H9 (cell line): ENCODE measurements around the gene NEGR1. TPM values are rescaled to one million over a fixed set of nuclear protein-coding genes. Genes with fewer than 3 reads are reported as not detected.

Source experiments
- DNase-seq: peaks from one replicate; pipeline ENCODE4 v3.0.0-alpha.2; 2017
- H2AFZ ChIP-seq: one replicate; pipeline ENCODE4 v1.6.1; 2013; ENCODE audit warnings: mild to moderate bottlenecking, low read length, control low read depth, moderate library complexity
- H2AK5ac ChIP-seq: 2 replicates; pipeline ENCODE4 v1.6.1; 2013; ENCODE audit warnings: low read length, control low read depth, mixed read lengths; ENCODE audit not compliant: insufficient read length
- H2BK120ac ChIP-seq: one replicate; pipeline ENCODE4 v1.6.1; 2013; ENCODE audit warnings: low read depth, mild to moderate bottlenecking, low read length, control low read depth, inconsistent platforms; ENCODE audit not compliant: poor library complexity, severe bottlenecking
- H2BK12ac ChIP-seq: 2 replicates; pipeline ENCODE4 v1.6.1; 2013; ENCODE audit warnings: low read length, control low read depth, mixed read lengths, low read depth; ENCODE audit not compliant: insufficient read length
- H2BK15ac ChIP-seq: 2 replicates; pipeline ENCODE4 v1.6.1; 2013; ENCODE audit warnings: low read depth, low read length, control low read depth
- H2BK20ac ChIP-seq: one replicate; pipeline ENCODE4 v1.6.1; 2013; ENCODE audit warnings: low read depth, mild to moderate bottlenecking, low read length, control low read depth, inconsistent platforms; ENCODE audit not compliant: poor library complexity, severe bottlenecking
- H2BK5ac ChIP-seq: 2 replicates; pipeline ENCODE4 v1.6.1; 2013; ENCODE audit warnings: low read length, control low read depth, mixed read lengths; ENCODE audit not compliant: insufficient read length
- H3K14ac ChIP-seq: 2 replicates; pipeline ENCODE4 v1.6.1; 2013; ENCODE audit warnings: low read length, control low read depth; ENCODE audit not compliant: insufficient read depth
- H3K18ac ChIP-seq: 2 replicates; pipeline ENCODE4 v1.6.1; 2013; ENCODE audit warnings: low read depth, mild to moderate bottlenecking, mixed read lengths, low read length, control low read depth; ENCODE audit not compliant: insufficient read length
- H3K23ac ChIP-seq: 2 replicates; pipeline ENCODE4 v1.6.1; 2013; ENCODE audit warnings: low read length, control low read depth, mixed read lengths, low read depth; ENCODE audit not compliant: insufficient read length
- H3K23me2 ChIP-seq: 2 replicates; pipeline ENCODE4 v1.6.1; 2013; ENCODE audit warnings: low read depth, mild to moderate bottlenecking, mixed read lengths, low read length, control low read depth; ENCODE audit not compliant: insufficient read length, poor library complexity, severe bottlenecking
- H3K27ac ChIP-seq: 2 replicates; pipeline ENCODE4 v1.5.1; 2013; ENCODE audit warnings: low read length, control low read depth, mixed read lengths, low read depth; ENCODE audit not compliant: insufficient read length
- H3K27me3 ChIP-seq: 2 replicates; pipeline ENCODE4 v1.6.1; 2013; ENCODE audit warnings: low read length, control low read depth, inconsistent platforms; ENCODE audit not compliant: insufficient read depth
- H3K4ac ChIP-seq: 2 replicates; pipeline ENCODE4 v1.6.1; 2013; ENCODE audit warnings: low read depth, mild to moderate bottlenecking, control low read depth, inconsistent platforms, low read length, moderate library complexity
- H3K4me1 ChIP-seq: 2 replicates; pipeline ENCODE4 v1.6.1; 2013; ENCODE audit warnings: low read length, control low read depth, inconsistent platforms; ENCODE audit not compliant: insufficient read depth
- H3K4me2 ChIP-seq: 2 replicates; pipeline ENCODE4 v1.6.1; 2013; ENCODE audit warnings: low read length, control low read depth, mixed read lengths; ENCODE audit not compliant: insufficient read length, insufficient read depth
- H3K56ac ChIP-seq: 2 replicates; pipeline ENCODE4 v1.6.1; 2013; ENCODE audit warnings: low read depth, mild to moderate bottlenecking, mixed read lengths, low read length, control low read depth; ENCODE audit not compliant: insufficient read length
- H3K79me1 ChIP-seq: 2 replicates; pipeline ENCODE4 v1.6.1; 2013; ENCODE audit warnings: low read depth, mild to moderate bottlenecking, moderate library complexity, low read length, control low read depth, inconsistent platforms; ENCODE audit not compliant: insufficient read depth, poor library complexity, severe bottlenecking
- H3K79me2 ChIP-seq: 2 replicates; pipeline ENCODE4 v1.6.1; 2013; ENCODE audit warnings: low read length, control low read depth, inconsistent platforms; ENCODE audit not compliant: insufficient read depth
- H3K9ac ChIP-seq: 2 replicates; pipeline ENCODE4 v1.6.1; 2013; ENCODE audit warnings: low read length, control low read depth, mixed read lengths; ENCODE audit not compliant: insufficient read length; ENCODE audit errors: extremely low read depth
- H3K9me3 ChIP-seq: one replicate; pipeline ENCODE4 v1.6.1; 2013; ENCODE audit warnings: low read depth, low read length, inconsistent platforms; ENCODE audit not compliant: control insufficient read depth
- H3T11ph ChIP-seq: one replicate; pipeline ENCODE4 v1.6.1; 2013; ENCODE audit warnings: mild to moderate bottlenecking, low read length, control low read depth, inconsistent platforms
- H4K20me1 ChIP-seq: one replicate; pipeline ENCODE4 v1.6.1; 2013; ENCODE audit not compliant: control insufficient read depth, insufficient read length, insufficient read depth
- H4K5ac ChIP-seq: 2 replicates; pipeline ENCODE4 v1.6.1; 2013; ENCODE audit warnings: low read depth, mild to moderate bottlenecking, mixed read lengths, low read length, control low read depth; ENCODE audit not compliant: insufficient read length
- H4K8ac ChIP-seq: replicated peaks from 2 replicates; pipeline ENCODE4 v1.6.1; 2013; ENCODE audit warnings: low read length, control low read depth, mixed read lengths, low read depth; ENCODE audit not compliant: insufficient read length
- H4K91ac ChIP-seq: 2 replicates; pipeline ENCODE4 v1.6.1; 2013; ENCODE audit warnings: low read depth, mild to moderate bottlenecking, moderate library complexity, mixed read lengths, low read length, control low read depth; ENCODE audit not compliant: insufficient read length
- H3K27ac Mint-ChIP-seq, 3 experiments: 2 replicates in 2 of 3; 3 replicates in 1 of 3; pipeline ENCODE4 v1.8.0; 2020 to 2021; ENCODE audit warnings: mixed read lengths in 3 of 3, mild to moderate bottlenecking in 1 of 3, moderate library complexity in 1 of 3
- H3K27me3 Mint-ChIP-seq: 2 replicates; pipeline ENCODE4 v1.8.0; 2021; ENCODE audit warnings: low read depth, mild to moderate bottlenecking, moderate library complexity, mixed read lengths
- H3K36me3 Mint-ChIP-seq, 3 experiments: 2 replicates in 2 of 3; 3 replicates in 1 of 3; pipeline ENCODE4 v1.8.0; 2020 to 2021; ENCODE audit warnings: low read depth in 3 of 3, mixed read lengths in 3 of 3; ENCODE audit not compliant: insufficient read depth in 1 of 3
- H3K4me1 Mint-ChIP-seq, 2 experiments: 2 replicates each; pipeline ENCODE4 v1.8.0; 2020; ENCODE audit warnings: mixed read lengths in 2 of 2
- H3K4me3 Mint-ChIP-seq, 2 experiments: 2 replicates in 1 of 2; 3 replicates in 1 of 2; pipeline ENCODE4 v1.8.0; 2020 to 2021; ENCODE audit warnings: mild to moderate bottlenecking in 2 of 2, mixed read lengths in 2 of 2, moderate library complexity in 1 of 2
- H3K9me3 Mint-ChIP-seq, 2 experiments: 2 replicates in 1 of 2; 3 replicates in 1 of 2; pipeline ENCODE4 v1.8.0; 2020; ENCODE audit warnings: mild to moderate bottlenecking in 2 of 2, mixed read lengths in 2 of 2, moderate library complexity in 1 of 2
- CTCF ChIP-seq: fragments of 200-600 bp; sonication (generic); conservative IDR thresholded peaks from 3 replicates; pipeline ENCODE4 v1.8.0; 2021; ENCODE audit warnings: antibody characterized with exemption, mild to moderate bottlenecking
- WGBS: extraction: QIAGEN DNeasy Blood & Tissue Kit; methylation state at CpG from one replicate; pipeline ENCODE4 v1.1.7; 2013; ENCODE audit warnings: missing lambda C conversion rate, low lambda C conversion rate, mixed read lengths; ENCODE audit not compliant: insufficient read length; ENCODE audit errors: extremely low coverage; 5-methylcytosine and 5-hydroxymethylcytosine counted together
- total RNA-seq: library from RNA; stranded (reverse); gene quantifications from 2 replicates; pipeline ENCODE4 v1.2.1, GENCODE V29; 2021

The NEGR1 gene
- total RNA-seq, 1 experiment from 2014 or later, result 0.13 TPM

GRCh38 chr1:72011721-72012120, 270.6 kb downstream of the NEGR1 start:
- no peak overlapping the region for H3K56ac ChIP-seq
- no peak overlapping the region for H3K27ac Mint-ChIP-seq
- H2BK20ac ChIP-seq, result no peak overlapping the region
- no peak overlapping the region for H4K91ac ChIP-seq
- no peak for TF ChIP-seq CTCF
- H3K4me1 Mint-ChIP-seq, result peaks cover 12 to 16% of the 10 kb centered on the region in 2 experiments
- no peaks in the 10 kb centered on the region for H3K27me3 Mint-ChIP-seq
- no peak overlapping the region for H2BK15ac ChIP-seq
- no peaks in the 10 kb centered on the region for H3K4me1 ChIP-seq
- no peaks in the 10 kb centered on the region for H3K79me2 ChIP-seq
- no peaks in the 10 kb centered on the region for H3K23me2 ChIP-seq
- no peaks in the 10 kb centered on the region for H3K79me1 ChIP-seq
- no peak overlapping the region for H3K14ac ChIP-seq
- H3T11ph ChIP-seq, result no peak overlapping the region
- no peaks in the 10 kb centered on the region for H3K9me3 ChIP-seq
- no peak overlapping the region for H3K4me3 Mint-ChIP-seq
- H2BK12ac ChIP-seq, result no peak overlapping the region
- H4K8ac ChIP-seq, result no peak overlapping the region
- H2AFZ ChIP-seq, result no peak overlapping the region
- H3K9me3 Mint-ChIP-seq, result no peaks in the 10 kb centered on the region
- H3K4ac ChIP-seq, result no peak overlapping the region
- H3K18ac ChIP-seq, result no peak overlapping the region
- H2BK5ac ChIP-seq, result no peak overlapping the region
- no peak overlapping the region for H3K4me2 ChIP-seq
- H3K9ac ChIP-seq, result no peak overlapping the region
- H3K27me3 ChIP-seq, result no peaks in the 10 kb centered on the region
- no CpG with 5 or more reads among the region's 6 CpGs for WGBS
- no peak for DNase-seq
- no peak overlapping the region for H3K27ac ChIP-seq
- H3K23ac ChIP-seq, result no peak overlapping the region
- H3K36me3 Mint-ChIP-seq, result no peaks in the 10 kb centered on the region
- H4K20me1 ChIP-seq, result no peaks in the 10 kb centered on the region
- H4K5ac ChIP-seq, result no peak overlapping the region
- no peak overlapping the region for H2AK5ac ChIP-seq
- H2BK120ac ChIP-seq, result no peak overlapping the region
